Choroid plexus epithelial cell (primary cell): ENCODE results near the gene PBX1.
A peak's percentile ranks its signal among the peaks of the same experiment; 100 is the strongest.

ENCODE experiments used
- DNase-seq: peaks from one replicate; pipeline ENCODE4 v3.0.0-alpha.2; 2010; ENCODE audit warnings: low read depth
- H3K4me3 ChIP-seq: 2 replicates; pipeline ENCODE4 v1.5.1; 2011; ENCODE audit warnings: low read depth, mild to moderate bottlenecking, control low read depth, low read length, moderate library complexity
- TF ChIP-seq, protein P1 (sequence below): conservative IDR thresholded peaks from 2 replicates; pipeline ENCODE4 v1.5.1; 2011; ENCODE audit warnings: low read depth, mild to moderate bottlenecking, control low read depth, inconsistent platforms, low read length, moderate library complexity

Gene PBX1

DNA sequence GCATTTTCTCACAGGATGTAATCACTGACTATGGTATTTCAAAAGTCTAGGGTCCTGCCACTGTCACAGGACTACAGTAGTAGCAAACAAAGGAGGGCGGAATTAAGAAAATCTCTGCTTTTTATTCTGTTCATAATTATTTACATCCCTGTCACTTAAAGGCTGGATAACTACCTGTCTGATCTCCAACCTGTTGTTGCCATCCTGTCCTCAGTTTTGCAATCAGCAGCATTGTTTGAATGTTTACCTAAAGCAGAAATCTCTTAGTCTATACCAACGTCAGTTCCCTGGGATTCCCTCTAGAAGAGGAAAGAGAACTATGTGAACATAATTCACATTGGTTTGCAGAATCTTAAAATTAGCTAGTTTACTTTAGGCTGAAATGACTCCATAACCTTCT is 218.5 kb downstream of the PBX1 start:
- no peak overlapping the region for H3K4me3 ChIP-seq
- TF ChIP-seq, protein P1, sequence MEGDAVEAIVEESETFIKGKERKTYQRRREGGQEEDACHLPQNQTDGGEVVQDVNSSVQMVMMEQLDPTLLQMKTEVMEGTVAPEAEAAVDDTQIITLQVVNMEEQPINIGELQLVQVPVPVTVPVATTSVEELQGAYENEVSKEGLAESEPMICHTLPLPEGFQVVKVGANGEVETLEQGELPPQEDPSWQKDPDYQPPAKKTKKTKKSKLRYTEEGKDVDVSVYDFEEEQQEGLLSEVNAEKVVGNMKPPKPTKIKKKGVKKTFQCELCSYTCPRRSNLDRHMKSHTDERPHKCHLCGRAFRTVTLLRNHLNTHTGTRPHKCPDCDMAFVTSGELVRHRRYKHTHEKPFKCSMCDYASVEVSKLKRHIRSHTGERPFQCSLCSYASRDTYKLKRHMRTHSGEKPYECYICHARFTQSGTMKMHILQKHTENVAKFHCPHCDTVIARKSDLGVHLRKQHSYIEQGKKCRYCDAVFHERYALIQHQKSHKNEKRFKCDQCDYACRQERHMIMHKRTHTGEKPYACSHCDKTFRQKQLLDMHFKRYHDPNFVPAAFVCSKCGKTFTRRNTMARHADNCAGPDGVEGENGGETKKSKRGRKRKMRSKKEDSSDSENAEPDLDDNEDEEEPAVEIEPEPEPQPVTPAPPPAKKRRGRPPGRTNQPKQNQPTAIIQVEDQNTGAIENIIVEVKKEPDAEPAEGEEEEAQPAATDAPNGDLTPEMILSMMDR: no peak
- DNase-seq: no peak

DNA sequence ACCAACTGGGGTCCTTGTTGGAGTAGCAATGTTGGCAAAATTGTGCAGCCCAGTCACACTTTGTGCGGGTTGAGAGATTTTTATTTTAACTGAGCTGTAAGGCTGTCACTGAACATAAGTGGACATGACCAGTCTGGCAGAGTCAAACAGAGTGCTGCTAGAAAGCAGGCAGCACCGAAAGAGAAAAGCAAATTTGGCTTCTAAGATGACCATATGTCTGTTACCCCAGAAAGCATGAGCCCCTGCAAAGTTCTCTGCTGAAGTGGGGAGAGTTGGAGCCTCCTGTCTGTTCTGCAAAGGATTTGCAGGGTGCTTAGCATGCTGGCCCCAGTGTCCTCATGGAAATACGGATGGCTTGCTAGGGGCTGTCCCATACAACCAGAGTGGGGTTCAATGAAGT is 220.4 kb downstream of the PBX1 start:
- H3K4me3 ChIP-seq: no peak overlapping the region
- DNase-seq: no peak
- TF ChIP-seq, protein P1: peak; percentile 2

DNA sequence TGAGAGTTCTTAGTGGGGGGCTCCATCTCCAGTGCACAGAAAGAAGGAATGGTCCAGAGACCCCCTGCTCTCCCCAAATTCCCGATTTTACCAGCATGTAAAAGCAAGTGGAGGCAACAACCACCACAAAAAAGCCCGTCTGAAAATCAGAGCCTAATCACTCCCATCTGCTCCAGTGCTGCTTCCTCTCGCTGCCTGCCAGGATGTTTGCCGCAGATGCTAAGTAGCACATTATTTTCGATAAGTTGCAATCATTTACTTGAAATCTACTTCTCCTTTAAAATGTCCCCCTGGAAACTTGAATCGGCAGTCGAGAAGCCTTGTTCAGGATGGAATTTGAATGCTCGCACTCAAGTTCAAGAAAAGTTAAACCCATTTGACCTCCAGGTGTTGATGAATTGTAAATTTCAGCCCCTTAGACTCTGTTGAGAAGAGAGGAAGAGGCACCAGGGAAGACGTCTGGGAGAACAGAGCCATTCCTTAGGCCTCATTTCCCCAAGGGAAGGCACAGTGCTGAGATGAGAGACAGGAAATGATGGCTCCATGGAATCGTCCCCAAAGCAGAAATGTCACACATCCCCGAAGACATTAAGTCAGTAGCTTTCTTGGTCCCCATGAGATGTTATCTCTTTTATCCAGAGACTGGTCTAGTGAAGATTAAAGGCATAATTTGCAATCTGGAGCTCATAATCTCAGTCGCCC is 221.3 kb downstream of the PBX1 start:
- TF ChIP-seq, protein P1: no peak
- DNase-seq: no peak
- no peak overlapping the region for H3K4me3 ChIP-seq

DNA sequence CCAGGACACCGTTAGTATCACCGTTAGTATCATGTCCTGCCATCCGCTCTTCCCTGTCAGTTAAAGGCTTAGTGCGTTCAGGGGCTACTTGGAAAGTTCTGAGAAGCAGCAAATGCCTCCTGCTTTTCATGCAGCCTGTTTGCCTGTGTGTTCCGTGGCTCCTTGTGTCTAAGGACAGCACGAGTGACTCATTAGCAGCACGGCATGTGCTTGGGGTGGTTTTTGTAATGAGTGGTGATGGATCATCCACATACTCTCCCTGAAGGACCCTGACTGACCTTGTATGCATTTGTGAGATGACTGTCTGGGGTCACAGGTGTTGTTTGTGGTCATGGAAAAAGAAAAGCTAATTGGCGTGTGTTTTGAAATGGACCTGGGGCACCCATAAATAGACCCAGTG is 221.9 kb downstream of the PBX1 start:
- DNase-seq: peak; percentile 90
- no peak overlapping the region for H3K4me3 ChIP-seq
- TF ChIP-seq, protein P1: no peak

DNA sequence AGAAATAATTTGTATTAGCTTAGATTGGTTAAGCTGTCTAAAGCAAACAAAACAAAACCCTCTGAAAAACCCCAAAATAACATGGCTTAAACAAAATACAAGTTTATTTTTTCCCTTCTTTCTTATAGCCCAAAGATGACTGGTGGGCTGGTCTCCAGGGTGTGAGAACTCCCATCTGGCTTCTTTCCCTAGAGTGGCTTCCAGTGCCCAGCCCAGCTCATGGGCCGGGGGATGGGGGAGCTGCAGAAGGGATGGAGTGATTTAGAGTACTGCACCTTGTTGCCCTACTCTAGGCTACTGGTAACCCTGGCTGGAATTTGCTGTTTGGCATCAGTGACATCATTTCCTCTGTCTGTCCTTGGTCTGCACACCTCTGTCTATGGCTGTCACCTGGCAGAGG is 223.0 kb downstream of the PBX1 start:
- H3K4me3 ChIP-seq: no peak overlapping the region
- DNase-seq: no peak
- TF ChIP-seq, protein P1: no peak

DNA sequence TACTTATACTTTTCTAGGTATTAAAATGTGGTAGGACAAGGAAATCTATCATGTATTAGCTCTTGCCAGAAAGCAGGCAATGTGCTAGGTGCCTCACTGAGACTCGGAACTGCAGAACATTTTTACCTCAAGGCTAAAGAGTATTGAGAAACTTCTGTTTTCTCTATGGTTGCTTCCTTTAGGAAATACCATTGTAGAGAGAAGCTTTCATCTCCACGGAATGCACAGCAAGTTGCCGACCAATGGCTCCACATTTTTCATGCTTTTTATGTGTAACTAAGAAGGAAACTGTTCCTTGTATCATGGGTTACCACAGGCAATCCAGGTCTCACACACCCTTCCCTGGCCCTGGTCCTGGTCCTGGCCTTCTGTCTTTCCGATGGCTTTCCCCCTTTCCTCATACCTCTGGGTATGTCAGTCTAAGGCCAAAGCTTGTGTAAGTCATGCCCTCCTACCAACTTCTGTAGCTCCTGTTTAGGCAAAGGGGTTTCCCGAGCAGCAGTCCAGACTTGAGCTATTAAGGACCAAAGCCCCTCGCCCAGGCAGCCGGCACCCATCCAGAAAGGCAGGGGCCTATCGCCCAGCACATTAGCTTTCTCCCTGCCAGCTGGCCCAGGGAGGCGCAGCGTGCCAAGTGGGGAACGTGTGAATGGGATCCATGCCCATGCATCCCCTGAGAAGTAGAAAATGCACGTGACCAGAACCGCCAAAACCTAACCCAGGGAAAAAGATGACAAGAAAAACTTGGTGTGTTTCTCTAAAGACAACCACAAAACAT is 225.0 kb downstream of the PBX1 start:
- DNase-seq: peak; percentile 82
- TF ChIP-seq, protein P1: no peak
- H3K4me3 ChIP-seq: no peak overlapping the region
